ENCODE data around the gene CARHSP1.

DNA sequence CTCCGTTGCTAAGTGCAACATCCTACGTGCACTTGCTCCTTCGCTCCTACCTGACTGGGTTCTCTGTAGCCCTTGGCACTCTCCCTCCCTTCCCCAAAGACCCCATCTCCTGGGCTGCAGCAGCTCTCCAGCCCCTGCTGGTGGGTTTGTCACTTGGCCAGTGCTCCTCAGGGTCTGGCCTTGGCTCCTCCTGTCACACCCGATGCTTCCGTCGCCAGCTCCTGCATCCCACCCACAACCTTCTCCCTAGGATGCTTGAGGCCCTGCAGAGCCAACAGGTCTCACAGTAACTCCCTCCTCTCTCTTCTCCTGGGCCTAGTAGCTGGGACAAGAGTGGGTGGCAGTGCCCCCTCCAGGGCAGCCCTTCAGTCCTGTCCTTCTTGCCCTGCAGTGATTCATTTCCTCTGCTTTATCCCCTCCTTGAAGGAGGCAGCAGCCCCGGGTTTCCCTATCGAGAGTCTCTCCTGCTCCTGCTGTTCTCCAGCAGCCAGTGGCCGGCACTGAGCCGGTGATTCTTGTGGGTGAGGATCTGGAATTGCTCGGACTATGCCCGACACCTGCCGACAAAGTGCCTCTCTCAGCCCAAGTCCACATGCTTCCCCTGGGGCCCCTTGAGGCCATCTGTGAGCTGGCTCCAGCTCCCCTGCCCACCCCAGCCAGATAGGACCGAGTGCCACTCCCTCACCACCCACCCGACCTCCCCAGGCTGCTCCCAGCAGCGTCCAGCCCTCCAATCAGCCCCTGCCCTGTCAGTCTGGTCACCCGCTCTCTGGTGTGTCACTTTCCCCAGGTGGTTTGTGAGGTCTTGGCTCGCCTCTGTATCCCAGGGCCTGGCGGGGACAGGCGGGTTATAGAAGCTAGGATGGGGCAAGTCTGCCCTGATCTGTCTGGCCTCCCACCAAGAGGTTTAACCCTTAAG is 17.1 kb upstream of the CARHSP1 start:
- TF ChIP-seq, protein P1, sequence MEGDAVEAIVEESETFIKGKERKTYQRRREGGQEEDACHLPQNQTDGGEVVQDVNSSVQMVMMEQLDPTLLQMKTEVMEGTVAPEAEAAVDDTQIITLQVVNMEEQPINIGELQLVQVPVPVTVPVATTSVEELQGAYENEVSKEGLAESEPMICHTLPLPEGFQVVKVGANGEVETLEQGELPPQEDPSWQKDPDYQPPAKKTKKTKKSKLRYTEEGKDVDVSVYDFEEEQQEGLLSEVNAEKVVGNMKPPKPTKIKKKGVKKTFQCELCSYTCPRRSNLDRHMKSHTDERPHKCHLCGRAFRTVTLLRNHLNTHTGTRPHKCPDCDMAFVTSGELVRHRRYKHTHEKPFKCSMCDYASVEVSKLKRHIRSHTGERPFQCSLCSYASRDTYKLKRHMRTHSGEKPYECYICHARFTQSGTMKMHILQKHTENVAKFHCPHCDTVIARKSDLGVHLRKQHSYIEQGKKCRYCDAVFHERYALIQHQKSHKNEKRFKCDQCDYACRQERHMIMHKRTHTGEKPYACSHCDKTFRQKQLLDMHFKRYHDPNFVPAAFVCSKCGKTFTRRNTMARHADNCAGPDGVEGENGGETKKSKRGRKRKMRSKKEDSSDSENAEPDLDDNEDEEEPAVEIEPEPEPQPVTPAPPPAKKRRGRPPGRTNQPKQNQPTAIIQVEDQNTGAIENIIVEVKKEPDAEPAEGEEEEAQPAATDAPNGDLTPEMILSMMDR (IDR thresholded peaks at IDR 0.05), result no peak
- TF ChIP-seq EP300 (IDR thresholded peaks at IDR 0.05), result no peak
